Ecto neural progenitor cell (in vitro differentiated cells): Measurements from ENCODE around the gene SCN8A.
"Not testable (repeated sequence)": the region's sequence is repeated elsewhere in the genome, so short reads cannot be mapped to it uniquely, and the experiment has no call there.

ENCODE experiments used
- DNase-seq: peaks from one replicate; pipeline ENCODE4 v3.0.0-alpha.2; 2018; ENCODE audit warnings: low spot score

Gene SCN8A

DNA sequence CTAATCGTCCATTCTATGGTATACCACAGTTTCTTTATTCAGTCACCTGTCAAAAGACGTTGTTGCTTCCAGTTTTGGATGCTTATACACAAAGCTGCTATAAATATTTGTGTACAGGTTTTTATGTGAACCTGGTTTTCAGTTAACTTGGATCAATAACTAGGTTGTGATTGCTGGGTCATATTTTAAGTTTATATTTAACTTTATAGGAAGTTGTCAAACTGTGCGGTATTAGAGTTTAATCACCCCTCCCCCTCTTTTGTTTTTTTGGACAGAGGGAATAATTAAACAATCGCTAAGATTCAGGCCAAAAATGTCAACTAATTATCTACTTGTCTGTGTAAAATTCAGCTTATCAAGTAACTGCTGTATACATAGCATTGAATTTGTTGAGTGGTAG, 34.3 kb downstream of the SCN8A start:
- DNase-seq = no peak

- DNase-seq = no peak
These were observed 35.1 kb downstream of the SCN8A start for GRCh38 chr12:51626115-51626514.

DNA sequence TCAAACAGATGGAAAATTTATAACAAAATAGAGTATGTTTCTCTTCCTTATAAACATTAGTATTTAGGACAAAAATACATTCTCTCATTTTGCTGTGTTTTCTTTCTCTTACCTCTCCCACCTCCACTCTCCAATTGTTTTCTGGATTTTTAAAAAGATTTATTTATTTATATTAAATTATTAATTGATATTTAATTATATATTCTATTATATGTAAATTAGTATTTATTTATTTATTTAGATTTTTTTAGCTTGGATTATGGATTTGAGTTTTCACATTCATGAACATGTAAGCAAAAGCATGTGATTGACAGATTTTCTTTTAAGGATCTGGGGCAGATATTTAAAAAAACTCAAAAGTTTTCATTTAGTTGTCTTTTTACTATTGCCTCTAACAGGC, 35.6 kb downstream of the SCN8A start:
- no peak for DNase-seq

- no peak for DNase-seq
These were observed 39.3 kb downstream of the SCN8A start for GRCh38 chr12:51630256-51630880.

- no peak for DNase-seq
These were observed 40.0 kb downstream of the SCN8A start for GRCh38 chr12:51630986-51631385.

GRCh38 chr12:51631591-51631990, 40.6 kb downstream of the SCN8A start:
- no peak for DNase-seq

- no peak for DNase-seq
These were observed 41.6 kb downstream of the SCN8A start for GRCh38 chr12:51632623-51633022.

DNA sequence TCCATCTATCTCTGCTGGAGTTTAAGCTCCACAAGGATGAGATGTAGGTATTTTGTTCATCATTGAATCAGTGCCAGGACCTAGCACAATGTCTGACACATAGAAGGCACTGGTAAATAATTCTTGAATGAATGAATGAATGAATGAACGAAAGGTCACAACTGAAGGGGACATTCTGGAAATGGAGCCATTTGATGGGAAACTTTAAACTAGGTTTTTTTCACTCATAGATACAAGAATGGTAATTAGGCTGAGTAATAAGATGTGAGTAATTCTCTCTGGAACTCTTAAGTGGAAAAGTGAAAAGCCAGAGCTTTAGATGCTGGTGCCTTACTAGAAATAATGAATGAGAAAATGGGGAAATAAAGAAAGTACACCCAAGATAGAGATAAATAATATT, 44.3 kb downstream of the SCN8A start:
- no peak for DNase-seq

GRCh38 chr12:51636581-51636980, 45.5 kb downstream of the SCN8A start:
- no peak for DNase-seq

DNA sequence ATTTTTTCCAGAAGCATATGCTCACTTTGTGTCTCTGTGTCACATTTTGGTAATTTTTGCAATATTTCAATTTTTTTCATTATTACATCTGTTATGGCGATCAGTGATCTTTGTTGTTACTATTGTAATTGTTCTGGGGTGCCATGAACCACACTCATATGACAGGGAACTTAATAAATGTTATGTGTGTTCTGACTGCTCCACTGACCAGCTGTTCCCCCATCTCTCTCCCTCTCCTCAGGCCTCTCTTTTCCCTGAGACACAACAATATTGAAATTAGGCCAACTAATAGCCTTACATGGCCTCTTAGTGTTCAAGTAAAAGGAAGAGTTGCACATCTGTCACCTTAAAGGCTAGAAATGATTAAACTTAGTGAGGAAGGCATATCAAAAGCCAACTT, 46.0 kb downstream of the SCN8A start:
- no peak for DNase-seq

- no peak for DNase-seq
These were observed 48.3 kb downstream of the SCN8A start for GRCh38 chr12:51639361-51639760.

DNA sequence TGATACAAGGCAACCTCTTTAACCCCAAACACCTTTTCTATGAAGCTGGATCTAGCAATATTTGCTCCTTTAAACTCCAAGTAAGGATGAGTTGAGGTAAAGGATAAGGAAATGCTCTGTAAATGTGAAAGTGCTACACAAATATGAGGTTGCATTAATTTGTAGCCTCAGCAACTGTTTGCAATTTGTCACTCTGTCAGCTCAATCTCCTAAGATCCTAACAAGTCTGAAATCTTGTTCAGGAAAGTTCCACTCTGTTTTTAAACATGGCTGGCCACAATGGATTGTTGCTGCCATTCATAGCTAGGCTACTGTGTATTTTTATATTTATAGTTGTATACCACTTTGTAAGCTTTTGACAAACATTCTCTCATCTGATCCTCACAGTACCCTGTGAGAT, 51.3 kb downstream of the SCN8A start:
- DNase-seq = no peak

GRCh38 chr12:51643951-51644350, 52.9 kb downstream of the SCN8A start:
- DNase-seq = no peak

- DNase-seq = not testable (repeated sequence)
These were observed 53.7 kb downstream of the SCN8A start for GRCh38 chr12:51644691-51645090.

GRCh38 chr12:51645961-51646360, 54.9 kb downstream of the SCN8A start:
- DNase-seq = no peak

DNA sequence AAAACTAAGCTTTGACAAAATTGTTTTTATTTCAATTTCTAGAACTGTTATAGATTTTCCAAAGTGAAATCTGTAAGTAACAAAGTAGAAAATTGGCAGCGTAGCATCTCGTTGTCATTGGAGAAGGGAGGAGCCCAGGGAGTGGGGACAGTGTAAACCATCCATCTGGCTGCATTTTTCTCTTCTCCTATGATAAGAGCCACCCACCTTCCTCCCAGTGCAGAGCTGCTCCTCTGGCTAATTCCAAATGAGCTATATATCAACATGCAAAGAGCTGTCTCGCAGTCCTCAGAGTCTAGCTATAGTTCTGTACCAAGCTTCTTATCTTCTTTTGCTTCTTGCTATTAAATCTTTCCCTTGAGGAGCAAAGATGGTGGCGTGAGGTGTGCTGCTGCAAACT, 56.6 kb downstream of the SCN8A start:
- no peak for DNase-seq

DNA sequence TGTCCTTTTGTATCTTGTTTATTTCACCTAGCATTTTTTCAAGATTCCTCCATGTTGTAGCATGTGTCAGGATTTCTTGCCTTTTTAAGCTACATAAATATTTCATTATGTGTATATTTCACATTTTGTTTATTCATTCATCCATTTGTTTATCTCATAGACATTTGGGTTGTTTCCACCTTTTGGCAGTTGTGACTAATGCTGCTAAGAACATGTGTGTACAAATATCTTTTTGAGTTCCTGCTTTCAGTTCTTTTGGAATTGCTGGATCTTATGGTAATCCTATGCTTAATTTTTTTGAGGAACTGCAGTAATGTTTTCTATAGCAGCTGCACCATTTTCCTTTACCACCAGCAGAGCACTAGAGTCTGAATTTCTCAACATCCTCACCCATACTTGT, 62.4 kb downstream of the SCN8A start:
- no peak for DNase-seq

GRCh38 chr12:51661199-51661598, 70.2 kb downstream of the SCN8A start:
- DNase-seq = no peak

DNA sequence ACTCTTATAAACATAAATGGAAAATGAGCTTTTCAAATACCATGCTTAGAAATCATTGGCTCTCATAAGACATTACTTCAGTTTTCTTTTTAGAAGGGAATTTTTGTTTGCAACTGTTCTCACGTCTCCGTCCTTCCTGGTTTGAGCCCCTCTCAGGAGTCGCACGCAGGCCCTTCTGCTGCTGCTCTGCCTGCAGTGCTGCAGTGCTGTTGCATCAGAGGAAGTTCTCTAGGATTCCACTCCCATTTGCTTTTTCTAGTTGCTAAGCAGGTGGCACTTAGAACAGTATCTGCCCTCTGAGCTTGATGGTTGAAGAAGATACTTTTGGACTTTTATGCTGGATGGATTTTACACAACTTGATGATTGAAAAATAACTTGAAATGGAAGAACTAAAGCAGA, 70.8 kb downstream of the SCN8A start:
- no peak for DNase-seq

- no peak for DNase-seq
These were observed 71.7 kb downstream of the SCN8A start for GRCh38 chr12:51662728-51663154.

GRCh38 chr12:51663390-51663789, 72.4 kb downstream of the SCN8A start:
- DNase-seq = no peak

DNA sequence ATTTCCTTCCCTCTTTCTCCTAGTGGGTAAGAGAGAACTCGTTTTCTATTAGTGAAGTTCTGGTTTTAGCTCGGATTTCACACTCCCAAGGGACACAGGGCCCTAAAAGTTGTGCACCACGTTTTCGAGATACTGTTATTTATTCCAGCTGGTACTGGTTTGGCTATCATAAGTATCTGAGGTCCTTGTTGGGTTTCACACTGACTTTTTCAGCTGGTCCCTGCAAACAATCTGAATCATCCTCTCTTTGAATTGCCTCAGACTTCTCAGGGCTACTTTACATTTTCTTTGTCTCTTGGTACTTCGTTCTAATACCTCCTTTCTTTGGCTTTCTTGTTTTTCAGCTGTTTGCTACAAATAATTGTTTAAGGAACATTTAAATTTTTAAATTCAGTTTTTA, 75.7 kb downstream of the SCN8A start:
- DNase-seq = no peak

DNA sequence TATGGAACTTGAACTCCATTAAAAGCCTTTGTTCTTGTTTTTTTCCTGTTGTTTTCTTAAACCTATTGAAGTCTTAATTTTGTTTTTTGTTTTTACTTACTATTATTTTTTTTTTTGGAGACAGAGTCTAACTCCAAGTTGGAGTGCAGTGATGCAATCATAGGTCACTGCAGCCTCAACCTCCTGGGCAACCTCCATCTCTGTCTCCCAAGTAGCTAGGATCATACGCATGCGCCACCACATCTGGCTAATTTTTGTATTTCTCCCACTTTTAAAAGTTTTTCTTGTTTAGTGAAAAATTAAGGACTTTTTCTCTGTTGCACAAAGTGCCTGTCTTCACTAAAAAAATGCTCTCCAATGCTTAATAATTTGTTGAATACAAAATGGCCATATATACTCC, 76.2 kb downstream of the SCN8A start:
- DNase-seq = no peak

- no peak for DNase-seq
These were observed 78.2 kb downstream of the SCN8A start for GRCh38 chr12:51669271-51669670.

DNA sequence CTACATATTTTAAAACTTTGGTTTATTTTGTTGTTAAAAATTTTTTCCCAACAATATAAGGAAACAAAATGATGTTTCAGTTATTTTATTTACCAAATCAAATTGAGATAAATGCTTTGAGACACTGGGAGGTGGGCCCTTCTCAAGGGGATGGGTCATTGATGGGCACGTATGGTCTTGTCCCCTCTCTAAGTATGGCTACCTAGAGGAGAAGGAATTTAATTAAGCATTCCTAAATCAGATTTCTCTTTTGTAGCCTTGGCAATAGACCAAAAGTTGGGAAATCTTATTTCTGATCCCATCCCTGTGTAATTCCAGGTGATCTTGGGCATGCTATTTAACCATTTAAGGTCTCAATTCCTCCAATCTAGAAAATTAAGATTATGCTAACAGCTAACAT, 79.0 kb downstream of the SCN8A start:
- DNase-seq = no peak
